ENCODE results near the gene PHF2.

PHF2 gene

DNA sequence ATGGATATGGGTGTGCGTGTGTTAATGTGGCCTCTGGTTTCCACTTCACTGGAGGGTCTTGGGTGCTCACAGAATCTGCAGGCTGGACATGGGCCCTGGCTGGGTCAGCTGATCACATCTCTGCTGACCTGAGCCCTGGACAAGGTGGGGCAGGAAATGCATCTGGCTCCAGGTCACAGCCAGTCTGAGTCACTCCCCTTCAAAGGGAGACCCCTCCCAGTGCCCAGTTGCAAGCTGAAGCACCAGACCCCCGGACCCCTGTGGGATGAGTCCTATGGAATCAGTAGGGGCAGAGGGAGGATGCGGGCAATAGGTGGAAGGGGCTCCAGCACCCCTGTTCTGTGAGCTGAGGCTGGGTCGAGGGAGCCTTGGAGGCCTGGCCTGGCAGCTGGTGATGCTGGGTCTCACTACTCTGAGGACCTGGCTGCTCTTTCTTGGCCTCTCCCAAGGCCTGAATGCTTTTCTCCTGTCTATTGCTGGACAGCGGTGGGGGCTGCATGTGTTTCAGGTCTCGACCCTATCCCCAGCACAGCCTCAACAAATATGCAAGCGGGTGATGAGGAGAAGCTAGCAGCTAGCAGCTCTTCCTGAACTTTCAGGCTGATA lies 54.5 kb downstream of the PHF2 start:
- DNase-seq (ENCODE audit: low spot score) = no peak

DNA sequence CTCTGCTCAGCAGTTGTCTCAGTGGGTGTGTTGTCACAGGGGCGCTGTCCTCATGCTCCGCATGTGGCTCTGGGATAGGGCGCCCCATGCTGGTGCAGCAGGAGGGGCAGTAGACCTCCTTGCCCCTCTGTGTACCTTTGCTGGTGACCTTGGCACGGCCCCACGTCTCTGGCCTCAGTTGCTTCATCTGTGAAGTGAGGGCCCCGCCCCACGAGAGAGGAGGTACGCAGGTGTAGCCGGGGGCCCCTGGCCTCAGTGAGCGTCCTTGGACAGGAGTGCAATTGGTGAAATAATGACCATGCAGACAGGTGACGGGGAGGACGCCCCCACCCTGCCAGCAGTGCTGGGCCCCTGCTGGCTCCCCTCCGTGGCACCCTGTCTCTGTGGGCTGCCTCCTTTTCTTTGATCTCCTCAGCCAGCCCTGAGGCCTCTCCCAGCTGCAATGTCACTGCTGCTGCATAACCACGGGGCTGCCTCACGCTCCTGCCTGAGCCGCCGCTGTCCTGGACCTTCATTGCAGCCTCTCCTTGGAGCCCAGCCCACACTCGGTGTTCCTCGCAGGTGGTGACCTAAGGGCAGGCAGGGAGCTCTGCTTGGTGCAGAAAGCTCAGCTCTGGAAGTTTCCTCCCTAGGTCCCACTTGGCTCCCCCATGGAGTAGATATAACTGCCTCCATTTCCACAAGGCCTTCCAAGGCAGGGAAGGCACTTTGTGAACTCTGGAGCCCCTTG lies 57.3 kb downstream of the PHF2 start:
- DNase-seq (ENCODE audit: low spot score) = no peak

DNA sequence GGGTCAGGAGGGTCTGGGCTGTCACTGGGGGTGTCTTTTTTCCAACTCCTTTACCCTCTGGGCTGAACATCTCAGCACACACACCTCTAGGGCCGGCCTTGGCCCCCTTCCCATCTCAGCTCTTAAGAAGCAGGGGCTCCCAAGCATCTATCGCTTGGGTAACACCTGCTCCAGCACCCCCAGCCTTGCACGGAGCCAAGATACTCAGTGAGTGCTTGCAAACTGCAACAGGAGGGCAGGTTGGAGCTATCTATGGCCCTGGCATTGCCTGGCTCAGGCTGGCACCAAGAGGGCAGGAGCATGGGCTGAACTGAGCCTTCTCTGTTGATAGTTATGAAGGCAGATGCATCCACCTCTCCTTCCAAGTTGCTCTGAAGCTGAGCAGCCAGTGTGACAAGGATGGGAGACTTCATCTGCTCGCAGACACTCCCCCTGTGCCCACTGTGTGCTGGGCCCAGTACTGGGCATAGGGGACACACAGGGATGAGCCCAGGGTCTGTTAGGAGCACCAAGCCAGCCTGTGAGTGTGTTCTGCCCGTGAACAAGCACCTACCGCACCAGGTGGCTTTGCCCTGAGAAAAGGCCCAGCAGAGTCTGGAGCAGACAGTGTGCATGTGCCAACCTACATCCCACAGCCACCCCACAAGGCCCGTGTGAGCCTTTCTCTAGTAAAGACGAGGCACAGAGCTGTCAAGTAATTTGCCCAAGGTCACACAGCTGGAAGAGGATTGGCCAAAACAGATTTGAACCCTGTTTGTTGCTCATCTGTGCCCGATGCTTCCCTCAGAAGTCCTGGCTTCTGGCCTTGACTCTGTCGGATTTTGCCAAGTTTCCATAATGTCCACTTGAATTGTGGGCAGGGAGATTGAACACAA lies 58.2 kb downstream of the PHF2 start:
- DNase-seq (ENCODE audit: low spot score) = no peak

DNA sequence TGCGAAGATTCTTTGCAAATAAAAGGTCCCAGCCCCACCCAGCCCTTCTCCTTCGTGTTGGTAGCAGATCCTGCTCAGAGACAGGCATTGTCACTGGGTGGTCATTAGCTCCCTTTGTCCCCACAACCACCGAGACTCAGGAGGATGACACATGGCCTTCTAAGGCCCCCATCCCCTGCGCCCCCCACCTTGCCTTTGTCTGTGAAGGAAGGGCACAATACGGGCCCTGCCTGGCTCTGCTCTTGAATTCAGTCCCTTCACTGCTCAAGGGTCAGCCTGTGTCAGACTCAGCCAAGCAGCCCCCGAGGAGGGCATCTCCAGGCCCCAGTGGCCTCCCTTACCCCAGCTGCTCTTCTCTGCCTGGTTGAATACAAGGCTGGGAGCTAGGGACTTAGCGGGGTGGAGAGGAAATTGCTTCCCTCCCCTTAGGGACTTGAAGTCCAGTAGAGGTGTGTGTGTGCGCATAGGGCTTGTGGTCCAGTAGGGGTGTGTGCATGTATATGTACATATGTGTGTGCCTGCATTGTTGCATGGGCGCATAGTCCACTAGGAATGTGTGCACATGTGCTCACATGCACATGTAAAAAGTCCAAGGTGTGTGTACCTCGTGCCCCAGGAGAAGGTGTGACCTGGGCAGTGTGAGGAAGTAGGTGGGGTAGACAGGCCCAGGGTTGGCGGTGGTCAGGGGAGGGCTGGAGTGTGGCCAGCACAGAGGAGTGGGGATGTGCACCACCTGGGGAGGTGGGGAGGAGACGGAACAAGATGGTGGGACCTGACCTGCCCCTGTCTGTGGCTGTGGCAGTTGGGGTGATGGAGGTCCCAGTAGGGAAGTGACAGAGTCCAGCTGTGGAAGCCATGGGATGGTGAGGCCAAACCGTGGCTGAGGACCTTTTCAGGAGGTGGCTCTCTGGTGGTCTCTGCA lies 59.1 kb downstream of the PHF2 start:
- no peak for DNase-seq (ENCODE audit: low spot score)

DNA sequence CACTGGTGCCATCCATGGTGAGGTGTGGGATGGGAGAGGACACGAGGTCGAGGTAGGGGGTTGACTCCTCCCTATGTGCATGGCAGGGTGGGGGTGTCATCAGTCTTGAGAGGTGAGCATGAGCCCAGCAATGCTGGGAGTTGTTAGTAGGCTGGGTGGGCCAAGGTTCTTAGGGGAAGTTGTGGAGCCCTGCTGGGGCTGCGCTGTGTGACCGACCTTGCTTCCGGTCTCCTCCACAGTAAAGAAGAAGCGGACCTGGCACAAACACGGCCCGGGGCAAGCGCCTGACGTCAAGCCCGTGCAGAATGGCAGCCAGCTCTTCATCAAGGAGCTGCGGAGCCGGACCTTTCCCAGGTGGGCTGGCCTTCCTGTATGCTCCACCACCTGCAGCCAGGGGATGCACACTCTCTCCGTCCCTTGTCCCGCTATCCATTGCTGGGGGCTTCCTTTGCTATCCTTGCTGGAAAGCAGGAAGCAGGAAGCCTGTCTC lies 59.8 kb downstream of the PHF2 start:
- no peak for DNase-seq (ENCODE audit: low spot score)

DNA sequence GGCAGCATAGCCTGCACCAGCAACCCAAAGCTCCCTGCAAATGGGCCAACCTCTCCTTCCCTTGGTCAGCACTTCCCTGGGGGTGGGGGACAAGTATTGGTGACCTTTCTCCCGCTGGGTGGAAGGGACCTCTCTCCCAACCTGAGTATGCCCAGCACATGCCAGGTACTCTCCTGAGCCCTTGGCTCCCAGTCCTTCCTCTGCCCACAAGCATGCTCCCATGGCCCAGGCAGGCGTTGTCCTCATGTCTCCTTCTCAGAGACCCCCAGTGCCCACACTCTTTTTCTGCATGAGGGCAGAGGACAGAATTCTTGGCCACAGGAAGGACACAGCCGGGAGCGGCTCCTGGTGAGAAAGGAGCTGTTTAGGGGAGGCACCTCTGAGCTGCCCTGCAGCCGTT lies 60.3 kb downstream of the PHF2 start:
- DNase-seq (ENCODE audit: low spot score) = no peak

DNA sequence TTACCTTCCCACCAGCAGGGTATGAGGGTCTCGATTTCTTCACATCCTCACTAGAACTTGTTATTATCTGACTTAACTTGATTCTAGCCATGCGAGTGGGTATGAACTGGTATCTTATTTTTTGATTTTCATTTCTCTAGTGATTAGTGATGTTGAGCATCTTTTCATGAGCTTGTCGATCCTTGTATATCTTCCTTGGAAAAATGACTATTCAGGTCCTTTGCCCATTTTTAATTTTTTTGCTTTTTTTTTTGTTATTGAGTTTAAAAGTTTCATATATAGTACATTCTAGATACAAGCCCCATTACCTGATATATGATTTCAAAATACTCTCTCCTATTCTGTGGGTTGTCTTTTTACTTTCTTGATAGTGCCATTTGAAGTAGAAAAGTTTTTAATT lies 61.5 kb downstream of the PHF2 start:
- no peak for DNase-seq (ENCODE audit: low spot score)

- DNase-seq (ENCODE audit: low spot score) = no peak
These were observed 63.6 kb downstream of the PHF2 start for GRCh38 chr9:93640027-93640426.

DNA sequence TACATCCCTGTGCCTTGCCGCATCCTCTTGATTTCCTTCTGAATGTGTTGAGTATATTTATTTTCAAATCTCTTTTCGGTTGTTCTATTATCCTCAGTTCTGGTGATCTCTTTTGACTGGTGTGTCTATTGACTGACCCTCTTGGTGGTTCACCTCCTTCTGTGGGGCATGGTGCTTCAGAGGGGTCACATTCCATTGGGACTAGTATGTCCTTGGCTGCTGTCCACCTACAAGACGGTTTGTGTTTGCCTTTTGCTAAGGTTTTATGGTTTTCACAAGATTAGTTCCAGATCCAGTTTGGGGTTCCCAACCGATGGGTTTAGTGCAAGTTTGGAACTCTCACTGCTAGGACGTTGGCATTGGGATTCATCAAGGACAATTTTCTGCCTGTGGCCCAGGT lies 66.6 kb downstream of the PHF2 start:
- no peak for DNase-seq (ENCODE audit: low spot score)

DNA sequence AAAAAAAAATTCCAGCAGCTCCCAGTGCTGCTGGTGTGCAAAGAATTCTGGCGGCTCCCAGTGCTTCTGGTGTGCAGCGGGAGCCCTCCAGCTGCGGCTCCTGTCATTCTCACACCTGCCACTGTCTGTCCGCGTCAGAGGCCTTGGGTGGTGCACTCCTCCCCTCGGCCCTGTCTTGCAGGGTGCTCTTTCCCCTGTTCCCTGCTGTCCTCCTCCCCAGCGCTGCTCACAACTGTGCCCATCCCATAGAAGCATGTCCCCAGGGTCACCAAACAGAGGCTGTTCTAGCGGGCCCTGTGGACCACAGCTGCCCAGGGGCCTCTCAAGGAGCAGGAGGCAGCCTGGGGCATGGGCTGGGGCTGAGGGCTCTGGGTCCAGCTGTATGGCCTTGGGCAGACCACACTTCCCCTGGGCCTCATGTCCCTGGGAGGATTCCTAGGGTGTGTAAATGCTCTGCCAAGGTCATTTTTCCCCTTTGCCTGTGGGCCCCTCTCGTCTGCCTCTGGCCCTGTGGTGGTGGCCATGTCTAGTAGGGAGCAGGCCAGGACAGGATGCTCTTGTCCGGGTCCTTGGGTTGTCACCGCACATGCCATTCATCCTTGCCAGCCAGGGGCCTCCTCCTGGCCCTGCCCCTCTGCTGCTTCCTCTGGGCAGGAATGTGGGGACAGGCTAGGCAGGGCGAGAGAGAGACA lies 68.2 kb downstream of the PHF2 start:
- no peak for DNase-seq (ENCODE audit: low spot score)

DNA sequence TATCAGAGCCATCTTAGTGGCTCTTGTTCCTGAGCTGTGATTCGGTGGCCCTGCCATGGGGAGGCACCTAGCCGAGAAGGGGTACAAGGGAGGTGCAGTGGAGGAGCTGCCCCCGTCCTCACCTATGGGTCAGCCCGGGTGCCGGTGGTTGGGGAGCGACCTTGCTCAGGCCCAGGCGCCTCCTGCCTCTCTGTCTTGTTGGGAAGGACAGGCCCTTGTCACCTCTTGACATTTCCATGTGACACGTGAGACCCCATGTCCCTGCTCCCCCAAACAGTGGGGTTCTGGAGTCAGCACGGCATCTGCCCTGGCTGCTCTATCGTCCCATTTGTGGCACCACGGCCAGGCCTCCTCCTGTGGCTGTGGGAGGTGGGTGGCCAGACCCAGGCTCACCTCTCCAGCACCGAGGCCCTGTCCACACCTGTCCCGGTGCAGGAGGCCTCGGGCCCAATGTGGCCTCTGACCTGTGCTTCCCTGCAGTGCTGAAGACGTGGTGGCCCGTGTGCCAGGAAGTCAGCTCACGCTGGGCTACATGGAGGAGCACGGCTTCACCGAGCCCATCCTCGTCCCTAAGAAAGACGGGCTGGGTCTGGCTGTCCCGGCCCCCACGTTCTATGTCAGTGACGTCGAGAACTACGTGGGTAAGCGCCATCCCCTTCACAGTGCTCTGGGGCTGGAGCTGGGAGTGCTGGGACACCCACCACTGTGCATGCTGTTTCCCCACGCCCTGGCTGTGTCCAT lies 68.9 kb downstream of the PHF2 start:
- DNase-seq (ENCODE audit: low spot score) = no peak

DNA sequence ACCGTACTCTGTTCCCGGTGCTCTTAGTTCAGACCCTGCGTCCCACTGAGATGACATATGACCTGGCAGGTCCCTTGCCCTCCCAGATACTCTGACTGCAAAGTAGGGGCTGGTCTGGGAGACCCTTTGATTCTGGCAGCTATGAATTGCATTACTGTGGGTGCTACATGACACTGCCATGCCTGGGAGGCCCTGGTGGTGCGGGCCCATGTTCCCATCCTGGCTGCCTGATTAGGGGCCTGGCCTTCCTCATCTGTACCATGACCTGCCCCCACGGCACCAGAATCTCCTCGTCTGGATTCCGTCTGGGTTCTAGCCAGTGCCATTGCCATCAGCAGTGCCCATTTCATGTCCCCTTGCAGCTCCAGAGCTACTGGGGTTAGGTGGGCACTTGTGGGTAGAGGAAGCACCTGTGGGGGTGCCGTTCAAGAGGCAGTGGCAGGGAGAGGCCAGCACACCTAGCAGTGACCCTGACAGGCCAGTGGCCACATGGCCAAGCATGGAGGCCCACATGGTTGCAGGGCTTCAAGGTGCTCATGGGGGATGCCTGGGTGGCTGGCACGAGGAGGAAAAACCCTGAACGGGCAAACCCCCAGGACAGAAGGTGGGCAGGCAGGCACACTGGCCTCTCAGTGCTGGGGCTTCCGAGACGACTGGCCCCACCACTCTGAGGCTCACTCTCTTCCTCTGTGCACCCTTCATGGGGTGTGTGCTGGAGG lies 69.7 kb downstream of the PHF2 start:
- DNase-seq (ENCODE audit: low spot score) = no peak

DNA sequence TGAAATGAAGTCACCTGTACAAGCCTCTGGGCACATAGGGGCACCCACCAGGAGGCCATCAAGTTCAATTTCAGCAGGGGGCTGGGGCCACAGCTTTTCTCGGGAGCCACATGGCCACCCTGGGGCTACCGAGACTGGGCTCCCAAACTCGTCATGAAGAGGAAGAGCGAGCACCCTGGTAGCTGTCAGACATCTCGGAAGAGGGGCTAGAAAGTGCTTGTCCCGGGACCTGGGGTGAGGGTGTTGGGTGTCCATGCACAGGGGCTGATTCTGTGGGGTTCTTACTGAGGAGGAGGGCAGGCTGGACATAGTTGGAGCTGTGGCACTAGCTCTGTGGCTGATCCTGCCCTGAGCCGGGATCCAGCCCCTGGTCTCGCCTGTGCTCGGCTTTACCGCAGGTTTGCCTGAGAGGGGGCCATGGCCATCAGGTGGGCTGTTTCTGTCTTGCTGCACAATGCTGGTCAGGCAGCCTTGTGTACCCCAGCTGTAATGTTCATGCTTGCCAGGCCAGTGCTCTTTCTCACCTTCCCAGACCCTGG lies 70.3 kb downstream of the PHF2 start:
- no peak for DNase-seq (ENCODE audit: low spot score)

DNA sequence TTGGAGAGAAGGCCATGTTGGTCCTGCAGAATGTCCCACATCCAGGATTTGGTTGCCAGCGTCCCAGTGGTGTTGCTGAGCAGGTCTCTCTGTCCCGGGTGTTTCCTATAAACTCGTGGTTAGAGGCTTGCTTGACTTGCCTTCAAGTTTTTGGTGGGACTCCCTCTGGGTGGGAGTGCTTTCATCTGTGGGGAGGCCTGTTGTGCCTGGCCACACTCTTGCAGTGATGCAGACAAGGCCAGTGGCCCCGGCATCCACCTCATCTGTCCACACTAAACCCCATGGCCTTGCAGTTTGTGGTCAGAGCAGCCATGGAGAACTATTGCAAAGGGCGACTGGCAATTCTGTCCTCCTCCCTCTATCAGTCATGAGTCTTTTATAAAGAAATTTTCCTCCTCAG lies 71.8 kb downstream of the PHF2 start:
- DNase-seq (ENCODE audit: low spot score) = no peak

GRCh38 chr9:93648836-93649235 lies 72.5 kb downstream of the PHF2 start:
- DNase-seq (ENCODE audit: low spot score) = no peak

DNA sequence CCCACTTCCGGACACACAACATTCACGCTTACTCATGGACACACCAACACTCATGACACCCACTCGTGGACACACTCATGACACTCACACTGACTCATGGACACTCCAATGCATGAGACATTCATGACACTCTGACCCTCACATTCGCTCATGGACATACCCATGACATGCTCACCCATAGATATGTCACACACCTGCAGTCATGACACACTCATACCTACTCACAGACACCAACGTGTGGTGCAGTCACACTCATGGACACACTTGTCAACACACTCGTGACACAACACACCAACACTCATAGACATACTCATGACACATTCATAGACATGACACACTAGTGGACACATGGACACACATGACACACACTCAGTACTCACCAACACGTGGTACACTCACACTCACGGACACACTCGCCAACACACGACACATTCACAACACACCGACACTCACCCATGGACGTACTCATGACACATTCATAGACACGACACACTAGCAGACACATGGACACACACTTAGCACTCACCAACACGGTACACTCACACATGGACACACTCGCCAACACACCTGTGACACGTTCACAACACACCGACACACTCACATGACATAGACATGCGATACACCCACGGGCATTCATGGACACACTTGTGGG lies 73.4 kb downstream of the PHF2 start:
- no peak for DNase-seq (ENCODE audit: low spot score)

DNA sequence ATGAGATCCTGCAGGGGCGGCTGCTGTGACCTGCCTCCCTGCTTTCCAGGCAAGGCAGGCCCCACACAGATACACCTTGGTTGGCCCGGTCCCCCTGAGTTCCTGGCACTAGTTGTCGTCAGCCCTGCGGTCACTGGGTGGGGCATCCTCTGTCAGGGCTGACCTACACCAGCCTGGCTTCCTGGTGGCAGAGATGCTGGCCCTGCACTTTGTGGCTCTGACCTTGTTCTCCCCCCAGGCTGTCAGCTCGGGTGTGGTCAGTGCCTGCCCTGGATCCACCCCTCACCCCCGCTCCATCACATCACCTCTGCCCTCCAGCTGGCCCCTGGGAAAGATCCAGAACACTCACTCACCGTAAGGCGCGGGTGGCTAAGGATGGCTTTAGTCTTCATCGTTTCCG lies 74.1 kb downstream of the PHF2 start:
- DNase-seq (ENCODE audit: low spot score) = no peak

- DNase-seq (ENCODE audit: low spot score) = no peak
These were observed 75.2 kb downstream of the PHF2 start for GRCh38 chr9:93651521-93651950.
